NT2/D1 (cell line): ENCODE measurements around the gene BST2.

Experiments used
- SUZ12 ChIP-seq: IDR thresholded peaks from 2 replicates; pipeline ENCODE4 v1.6.1; 2011; ENCODE audit not compliant: insufficient read length, insufficient read depth; ENCODE audit errors: extremely low read depth
- YY1 ChIP-seq: IDR thresholded peaks from 2 replicates; pipeline ENCODE4 v1.6.1; 2011; ENCODE audit not compliant: insufficient read length, insufficient read depth

- TF ChIP-seq YY1 (no peak), SUZ12 (no peak)
These were observed 24.2 kb upstream of the BST2 start for GRCh38 chr19:17429641-17430113.
